GM19455 (cell line): ENCODE data around the gene COL19A1.

Source experiments
- ATAC-seq: cut with Tn5 transposase; IDR thresholded peaks from one replicate; pipeline ENCODE4 v1.9.1; 2021; ENCODE audit not compliant: unreplicated experiment

Gene COL19A1

GRCh38 chr6:70163795-70164194 lies 297.4 kb downstream of the COL19A1 start:
- no peak for ATAC-seq

- ATAC-seq = no peak
Observed at GRCh38 chr6:70164556-70164955, 298.2 kb downstream of the COL19A1 start.

- peak; percentile 91 for ATAC-seq
Observed at GRCh38 chr6:70166088-70166958, 300.0 kb downstream of the COL19A1 start.

GRCh38 chr6:70168681-70169377 lies 302.5 kb downstream of the COL19A1 start:
- ATAC-seq = no peak

GRCh38 chr6:70171236-70171635 lies 304.9 kb downstream of the COL19A1 start:
- no peak for ATAC-seq

GRCh38 chr6:70172252-70172651 lies 305.9 kb downstream of the COL19A1 start:
- ATAC-seq = no peak

- ATAC-seq = no peak
Observed at GRCh38 chr6:70175770-70176169, 309.4 kb downstream of the COL19A1 start.

GRCh38 chr6:70176842-70177550 lies 310.6 kb downstream of the COL19A1 start:
- no peak for ATAC-seq

GRCh38 chr6:70180183-70180900 lies 314.0 kb downstream of the COL19A1 start:
- no peak for ATAC-seq

GRCh38 chr6:70180901-70181599 lies 314.7 kb downstream of the COL19A1 start:
- no peak for ATAC-seq

- no peak for ATAC-seq
Observed at GRCh38 chr6:70183538-70183937, 317.2 kb downstream of the COL19A1 start.

GRCh38 chr6:70184723-70185122 lies 318.4 kb downstream of the COL19A1 start:
- no peak for ATAC-seq

GRCh38 chr6:70186461-70186860 lies 320.1 kb downstream of the COL19A1 start:
- no peak for ATAC-seq

- ATAC-seq = no peak
Observed at GRCh38 chr6:70188202-70188601, 321.8 kb downstream of the COL19A1 start.

GRCh38 chr6:70194421-70194820 lies 328.1 kb downstream of the COL19A1 start:
- ATAC-seq = no peak

- ATAC-seq = no peak
Observed at GRCh38 chr6:70196531-70196930, 330.2 kb downstream of the COL19A1 start.

GRCh38 chr6:70198785-70199184 lies 332.4 kb downstream of the COL19A1 start:
- ATAC-seq = no peak

GRCh38 chr6:70208235-70208790 lies 342.0 kb downstream of the COL19A1 start:
- no peak for ATAC-seq

- no peak for ATAC-seq
Observed at GRCh38 chr6:70210462-70210861, 344.1 kb downstream of the COL19A1 start.

GRCh38 chr6:70215460-70216108 lies 349.2 kb downstream of the COL19A1 start:
- ATAC-seq = no peak
